ENCODE data around the gene PDZRN3. TPM values are rescaled to one million over a fixed set of nuclear protein-coding genes. Genes with fewer than 3 reads are reported as not detected.

The PDZRN3 gene
- total RNA-seq, 2 experiments from 2014 or later, result not detected

DNA sequence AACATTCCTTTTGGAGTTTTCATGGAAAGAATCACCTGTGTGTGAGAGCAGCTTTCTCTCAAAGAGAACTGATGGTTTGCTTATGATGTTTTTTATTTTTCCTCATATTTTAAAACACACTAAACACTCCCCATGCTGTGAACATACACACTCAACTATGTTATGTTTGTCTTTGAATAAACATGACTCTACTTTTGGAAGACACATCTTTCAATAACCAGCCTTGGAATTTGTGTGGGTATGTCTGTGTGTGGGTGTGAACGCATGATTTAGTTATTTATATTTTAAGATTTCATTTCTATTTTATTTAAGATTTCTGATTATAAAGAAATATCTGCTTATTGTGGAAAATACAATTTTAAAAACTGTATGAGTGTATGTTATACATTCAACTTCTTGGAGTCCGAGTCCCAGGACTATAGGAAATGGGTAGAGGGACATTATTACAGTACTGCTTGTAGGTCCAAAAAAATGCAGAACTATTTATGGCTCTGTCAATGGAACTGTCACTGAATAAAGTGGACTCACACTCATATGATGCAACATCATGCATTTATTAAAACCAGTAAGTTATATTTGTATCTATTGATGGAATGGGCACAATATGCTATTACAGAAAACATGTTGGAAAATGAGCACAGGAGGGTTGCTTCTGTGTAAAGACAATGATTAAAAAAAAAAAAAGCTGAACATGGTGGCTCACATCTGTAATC is 43.5 kb downstream of the PDZRN3 start:
- ChIA-PET CTCF (no interaction called here), POLR2A (no interaction called here)
- Mint-ChIP-seq H3K4me1 (ENCODE audit: low read depth) (no peaks in the 10 kb centered on the region), H3K36me3 (ENCODE audit: low read depth) (no peaks in the 10 kb centered on the region), H3K4me3 (no peak overlapping the region), H3K27ac (no peak overlapping the region), H3K27me3 (no peaks in the 10 kb centered on the region), H3K9me3 (no peaks in the 10 kb centered on the region)
- ATAC-seq, result no peak
- TF ChIP-seq, protein P1, sequence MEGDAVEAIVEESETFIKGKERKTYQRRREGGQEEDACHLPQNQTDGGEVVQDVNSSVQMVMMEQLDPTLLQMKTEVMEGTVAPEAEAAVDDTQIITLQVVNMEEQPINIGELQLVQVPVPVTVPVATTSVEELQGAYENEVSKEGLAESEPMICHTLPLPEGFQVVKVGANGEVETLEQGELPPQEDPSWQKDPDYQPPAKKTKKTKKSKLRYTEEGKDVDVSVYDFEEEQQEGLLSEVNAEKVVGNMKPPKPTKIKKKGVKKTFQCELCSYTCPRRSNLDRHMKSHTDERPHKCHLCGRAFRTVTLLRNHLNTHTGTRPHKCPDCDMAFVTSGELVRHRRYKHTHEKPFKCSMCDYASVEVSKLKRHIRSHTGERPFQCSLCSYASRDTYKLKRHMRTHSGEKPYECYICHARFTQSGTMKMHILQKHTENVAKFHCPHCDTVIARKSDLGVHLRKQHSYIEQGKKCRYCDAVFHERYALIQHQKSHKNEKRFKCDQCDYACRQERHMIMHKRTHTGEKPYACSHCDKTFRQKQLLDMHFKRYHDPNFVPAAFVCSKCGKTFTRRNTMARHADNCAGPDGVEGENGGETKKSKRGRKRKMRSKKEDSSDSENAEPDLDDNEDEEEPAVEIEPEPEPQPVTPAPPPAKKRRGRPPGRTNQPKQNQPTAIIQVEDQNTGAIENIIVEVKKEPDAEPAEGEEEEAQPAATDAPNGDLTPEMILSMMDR (IDR thresholded peaks at IDR 0.05), result no peak
- no peak for DNase-seq
- intact Hi-C loops (cut with micrococcal nuclease), result no loop called here

DNA sequence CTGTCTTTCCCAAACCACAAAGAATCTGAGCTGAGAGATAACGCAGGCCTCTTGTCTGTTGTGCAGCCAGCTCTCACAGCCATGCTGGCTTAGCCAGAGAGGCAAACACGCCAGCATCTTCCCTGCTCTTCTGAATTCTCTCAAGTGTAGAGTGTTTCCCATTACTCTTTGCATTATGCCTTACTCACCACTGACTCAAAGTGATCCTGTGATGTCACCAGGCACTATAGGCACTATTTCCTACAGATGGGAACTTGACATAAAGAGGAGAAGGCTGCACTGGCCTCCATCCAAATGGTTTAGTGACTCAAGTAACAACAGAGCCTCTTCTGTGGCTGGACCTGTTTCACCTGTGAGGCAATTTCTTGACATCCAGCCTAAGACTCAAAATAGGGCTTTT is 44.4 kb downstream of the PDZRN3 start:
- Mint-ChIP-seq H3K9me3 (no peaks in the 10 kb centered on the region), H3K27me3 (no peaks in the 10 kb centered on the region), H3K4me1 (ENCODE audit: low read depth) (no peaks in the 10 kb centered on the region), H3K36me3 (ENCODE audit: low read depth) (no peaks in the 10 kb centered on the region), H3K27ac (no peak overlapping the region), H3K4me3 (no peak overlapping the region)
- ChIA-PET POLR2A (no interaction called here), CTCF (interaction anchor here (0.6 kb wide), 1 partner anchor 14 kb away, joined by 3 read pairs; no protein-coding TSS in a partner anchor)
- TF ChIP-seq, protein P1 (IDR thresholded peaks at IDR 0.05), result no peak
- no peak for ATAC-seq
- peak; percentile 8 for DNase-seq
- intact Hi-C loops (cut with micrococcal nuclease), result no loop called here

DNA sequence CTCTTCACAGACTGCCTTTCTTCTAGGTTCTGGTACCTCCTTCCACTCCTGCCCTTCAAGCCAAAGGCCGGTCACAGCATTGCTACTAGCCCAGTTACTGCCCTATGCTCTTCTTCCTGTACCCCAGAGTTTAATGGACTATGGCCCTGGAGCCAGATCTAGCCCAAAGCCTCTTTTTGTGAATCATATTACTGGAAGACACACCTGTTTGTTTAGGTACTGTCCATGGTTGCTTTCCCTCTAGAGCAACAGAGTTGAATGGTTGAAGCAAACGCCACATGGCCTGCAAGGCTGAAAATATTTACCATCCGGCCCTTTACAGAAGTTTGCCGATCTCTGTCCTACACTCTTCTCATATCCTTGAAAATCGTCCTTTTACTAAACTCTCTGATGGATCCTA is 47.0 kb downstream of the PDZRN3 start:
- Mint-ChIP-seq H3K36me3 (ENCODE audit: low read depth) (no peaks in the 10 kb centered on the region), H3K4me3 (no peak overlapping the region), H3K4me1 (ENCODE audit: low read depth) (no peaks in the 10 kb centered on the region), H3K9me3 (no peaks in the 10 kb centered on the region), H3K27me3 (peaks cover 5% of the 10 kb centered on the region), H3K27ac (no peak overlapping the region)
- ChIA-PET POLR2A (no interaction called here), CTCF (no interaction called here)
- ATAC-seq, result no peak
- TF ChIP-seq, protein P1 (IDR thresholded peaks at IDR 0.05), result no peak
- no peak for DNase-seq
- intact Hi-C loops (cut with micrococcal nuclease), result no loop called here

DNA sequence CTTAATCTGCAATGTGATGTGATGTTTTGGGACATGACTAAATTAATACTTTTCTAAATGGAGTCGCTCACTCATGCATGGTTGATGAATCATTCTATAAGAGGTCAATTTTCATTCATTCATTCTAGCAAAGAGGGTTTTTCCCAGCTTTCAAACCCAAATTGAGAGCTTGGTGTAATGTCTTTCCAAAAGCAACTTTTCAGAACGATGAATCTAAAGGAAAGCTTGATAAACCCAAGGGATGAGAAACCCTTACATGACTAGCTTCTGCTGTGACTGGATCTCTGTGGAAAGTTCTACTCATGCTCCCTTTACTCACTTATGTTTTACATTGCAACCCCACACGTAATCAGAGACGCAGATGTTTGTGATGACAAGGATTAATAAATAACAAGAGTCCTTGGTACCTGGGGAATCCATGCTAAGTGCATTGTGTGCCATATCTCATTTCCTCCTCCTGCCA is 47.7 kb downstream of the PDZRN3 start:
- Mint-ChIP-seq H3K4me3 (no peak overlapping the region), H3K4me1 (ENCODE audit: low read depth) (no peaks in the 10 kb centered on the region), H3K36me3 (ENCODE audit: low read depth) (no peaks in the 10 kb centered on the region), H3K9me3 (no peaks in the 10 kb centered on the region), H3K27ac (no peak overlapping the region), H3K27me3 (peaks cover 9% of the 10 kb centered on the region)
- intact Hi-C loops (cut with micrococcal nuclease), result no loop called here
- TF ChIP-seq, protein P1 (IDR thresholded peaks at IDR 0.05), result no peak
- CTCF ChIA-PET, result no interaction called here
- no peak for DNase-seq
- POLR2A ChIA-PET, result no interaction called here
- ATAC-seq, result no peak

DNA sequence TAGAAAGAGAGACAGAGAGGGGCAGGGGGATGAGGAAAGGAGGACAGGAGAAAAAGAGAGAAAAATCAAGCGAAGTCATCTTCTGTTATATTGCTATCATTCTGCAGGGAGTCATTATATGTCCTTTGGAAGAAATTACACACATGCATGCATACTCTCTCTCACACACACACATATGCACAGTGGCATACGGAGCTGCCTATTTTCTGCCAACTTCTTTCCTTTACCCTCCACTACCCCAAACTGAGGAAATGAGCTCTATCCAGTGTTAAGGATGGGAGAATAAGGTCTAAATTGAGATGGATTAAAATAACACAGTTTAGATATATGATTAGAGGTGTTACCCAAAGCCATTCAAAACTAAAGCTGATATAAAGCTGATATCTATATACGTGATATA is 48.8 kb downstream of the PDZRN3 start:
- ChIA-PET POLR2A (no interaction called here), CTCF (no interaction called here)
- H3K36me3 Mint-ChIP-seq (ENCODE audit: low read depth), result no peaks in the 10 kb centered on the region
- ATAC-seq (no peak), DNase-seq (no peak)
- H3K4me3 Mint-ChIP-seq, result no peak overlapping the region
- intact Hi-C loops (cut with micrococcal nuclease), result no loop called here
- H3K27ac Mint-ChIP-seq, result no peak overlapping the region
- no peaks in the 10 kb centered on the region for H3K9me3 Mint-ChIP-seq
- no peaks in the 10 kb centered on the region for H3K4me1 Mint-ChIP-seq (ENCODE audit: low read depth)
- H3K27me3 Mint-ChIP-seq, result peaks cover 16% of the 10 kb centered on the region
- TF ChIP-seq, protein P1 (IDR thresholded peaks at IDR 0.05), result no peak

Data from activated CD8-positive, alpha-beta T cell treated with anti-CD3 and anti-CD28 coated beads for 36 hours (primary cell).